ENCODE measurements around the gene GFPT1. TPM values are rescaled to one million over a fixed set of nuclear protein-coding genes. Genes with fewer than 3 reads are reported as not detected.
"Not testable (repeated sequence)": the region's sequence is repeated elsewhere in the genome, so short reads cannot be mapped to it uniquely, and the experiment has no call there.

The GFPT1 gene
- polyA plus RNA-seq, 4 donors, result 31.8 to 38.1 (median 34.7) TPM

DNA sequence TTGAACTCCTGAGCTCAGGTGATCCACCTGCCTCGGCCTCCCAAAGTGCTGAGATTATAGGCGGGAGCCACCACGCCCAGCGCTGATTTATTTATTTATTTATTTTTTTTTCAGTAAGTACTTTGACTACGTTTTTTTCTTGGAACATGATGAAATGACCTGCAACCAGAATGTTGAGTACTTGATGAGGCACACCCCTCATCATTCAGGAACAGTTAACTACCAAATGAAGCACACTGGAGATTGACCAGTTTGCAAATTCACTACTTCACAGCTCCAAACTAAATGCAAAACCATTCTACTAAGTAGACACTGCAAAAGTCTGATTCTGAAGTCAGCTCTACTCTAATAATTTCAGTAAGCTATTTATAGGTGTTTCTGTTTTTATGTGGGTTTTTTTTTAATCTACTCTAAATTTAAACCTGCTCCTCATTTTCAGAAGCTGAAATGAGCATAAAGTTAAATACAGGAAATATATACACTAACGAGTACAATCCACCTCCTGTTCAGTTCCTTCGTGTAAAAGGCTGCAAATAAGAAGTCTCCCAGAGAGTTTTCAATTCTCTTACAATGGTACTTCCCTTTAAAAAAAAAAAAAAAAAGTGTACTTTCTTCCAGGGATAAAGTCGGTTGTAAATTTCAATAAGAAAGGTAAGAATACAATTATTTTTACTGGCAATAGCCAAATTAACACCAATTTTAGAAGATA, 1.4 kb downstream of the GFPT1 start:
- no peak for DNase-seq (ENCODE audit: low read depth in 4 of 4, low spot score in 2 of 4)

DNA sequence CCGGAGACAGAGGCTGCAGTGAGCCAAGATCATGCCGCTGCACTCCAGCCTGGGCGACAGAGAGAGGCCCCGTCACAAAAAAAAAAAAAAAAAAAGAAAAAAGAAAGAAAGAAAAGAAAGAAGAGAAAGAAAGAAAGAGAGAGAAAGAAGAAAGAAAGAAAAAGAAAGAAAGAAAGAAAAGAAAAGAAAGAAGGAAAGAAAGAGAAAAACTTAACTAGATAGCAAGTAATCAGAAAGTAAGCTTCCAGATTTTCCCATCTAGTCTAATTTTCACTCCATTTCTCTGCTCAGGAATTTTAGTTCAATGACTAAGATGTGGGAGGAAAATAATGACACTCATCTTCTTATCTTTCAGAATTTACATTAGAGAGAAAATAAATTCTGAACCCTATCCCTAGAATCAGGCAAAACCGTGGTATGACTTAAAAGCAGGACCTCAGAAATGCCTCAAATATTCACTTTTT, 2.4 kb downstream of the GFPT1 start:
- no peak for DNase-seq (ENCODE audit: low read depth in 4 of 4, low spot score in 2 of 4)

DNA sequence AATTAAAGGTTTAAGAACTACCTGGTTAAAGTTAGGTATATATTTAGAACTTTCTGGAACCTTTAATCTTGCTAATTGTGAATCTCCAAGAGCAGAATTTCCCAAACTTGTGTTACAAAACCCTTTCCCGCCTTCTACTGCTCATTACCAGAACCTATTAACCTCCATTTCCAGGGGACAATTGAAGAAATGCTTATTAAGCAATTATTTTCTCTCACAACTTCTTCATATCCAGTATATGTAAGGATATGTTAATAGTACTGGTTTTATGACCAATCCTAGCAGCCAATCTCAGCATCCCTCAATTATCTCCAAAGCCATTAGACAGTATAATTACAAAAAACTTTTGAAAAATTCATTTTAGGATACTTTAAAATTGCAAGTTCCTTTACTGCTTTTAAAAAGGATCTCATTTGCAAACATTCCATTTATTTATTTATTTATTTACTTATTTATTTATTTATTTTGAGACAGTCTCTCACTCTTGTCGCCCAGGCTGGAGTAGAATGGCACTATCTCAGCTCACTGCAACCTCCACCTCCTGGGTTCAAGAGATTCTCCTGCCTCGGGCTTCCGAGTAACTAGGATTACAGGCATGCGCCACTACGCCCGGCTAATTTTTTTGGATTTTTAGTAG, 3.7 kb downstream of the GFPT1 start:
- no peak for DNase-seq (ENCODE audit: low read depth in 4 of 4, low spot score in 2 of 4)

DNA sequence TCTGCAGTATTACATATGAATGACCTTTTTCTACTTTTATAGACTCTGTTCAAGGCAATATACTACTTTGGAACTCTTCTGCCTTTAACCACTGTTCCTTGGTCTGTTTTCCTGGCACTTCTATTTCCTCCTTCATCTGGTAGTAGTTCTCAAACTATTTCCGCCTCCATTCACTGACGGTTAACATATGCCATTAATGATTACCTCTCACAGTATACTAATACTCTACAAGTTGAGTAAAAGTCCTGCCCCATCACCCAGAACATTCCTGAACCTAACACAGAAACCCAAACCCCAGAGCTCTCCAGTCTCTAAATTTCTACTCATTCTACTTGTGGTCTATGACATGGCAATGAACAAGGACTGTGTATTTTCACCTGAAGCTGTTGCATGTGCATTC, 4.5 kb downstream of the GFPT1 start:
- no peak for DNase-seq (ENCODE audit: low read depth in 4 of 4, low spot score in 2 of 4)

DNA sequence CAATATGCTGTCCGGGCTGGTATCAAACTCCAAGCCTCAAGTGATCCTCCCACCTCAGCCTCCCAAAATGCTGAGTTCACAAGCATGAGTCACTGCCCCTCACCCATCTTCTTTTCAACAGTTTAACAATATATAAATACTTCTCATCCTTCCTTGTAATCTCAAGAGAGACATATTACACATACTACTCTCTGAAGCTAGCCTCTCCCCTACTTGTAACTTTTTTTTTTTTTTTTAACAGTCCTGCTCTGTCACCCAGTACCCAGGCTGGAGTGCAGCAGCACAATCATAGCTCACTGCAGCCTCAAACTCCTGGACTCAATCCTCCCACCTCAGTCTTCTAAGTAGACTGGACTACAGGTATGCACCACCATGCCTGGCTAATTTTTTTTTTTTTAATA, 5.7 kb downstream of the GFPT1 start:
- no peak for DNase-seq (ENCODE audit: low read depth in 4 of 4, low spot score in 2 of 4)

DNA sequence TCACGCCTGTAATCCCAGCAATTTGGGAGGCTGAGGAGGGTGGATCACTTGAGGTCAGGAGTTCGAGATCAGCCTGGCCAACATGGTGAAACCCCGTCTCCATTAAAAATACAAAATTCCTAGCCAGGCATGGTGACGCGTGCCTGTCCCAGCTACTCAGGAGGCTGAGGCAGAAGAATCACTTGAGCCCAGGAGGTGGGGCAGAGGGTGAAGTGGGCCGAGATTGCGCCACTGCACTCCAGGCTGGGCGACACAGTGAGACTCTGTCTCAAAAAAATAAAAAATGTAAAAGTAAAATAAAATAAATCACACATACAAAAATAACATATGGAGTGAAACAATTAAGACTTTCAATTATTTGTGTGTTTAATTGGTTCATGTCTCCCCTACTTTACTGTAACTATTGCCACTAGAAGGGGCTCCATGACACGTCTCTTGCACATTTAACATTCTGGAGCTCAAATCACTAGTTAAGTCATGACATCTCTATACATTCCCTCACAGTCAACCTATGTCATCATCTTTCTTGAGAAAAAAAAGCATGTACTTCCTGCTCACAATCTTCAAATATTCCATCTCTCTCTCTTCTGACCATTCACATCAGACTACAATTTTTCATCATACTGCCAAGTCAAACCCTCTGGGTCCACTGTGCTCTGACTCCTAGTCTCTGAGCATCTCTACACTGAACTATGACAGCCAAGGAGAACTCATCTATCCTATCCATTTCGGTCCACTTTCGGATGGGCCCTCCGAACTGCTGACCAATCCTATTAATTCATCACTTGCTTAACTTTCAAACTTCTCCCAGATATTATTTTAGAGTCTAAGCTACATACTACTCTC, 6.7 kb downstream of the GFPT1 start:
- no peak for DNase-seq (ENCODE audit: low read depth in 4 of 4, low spot score in 2 of 4)

DNA sequence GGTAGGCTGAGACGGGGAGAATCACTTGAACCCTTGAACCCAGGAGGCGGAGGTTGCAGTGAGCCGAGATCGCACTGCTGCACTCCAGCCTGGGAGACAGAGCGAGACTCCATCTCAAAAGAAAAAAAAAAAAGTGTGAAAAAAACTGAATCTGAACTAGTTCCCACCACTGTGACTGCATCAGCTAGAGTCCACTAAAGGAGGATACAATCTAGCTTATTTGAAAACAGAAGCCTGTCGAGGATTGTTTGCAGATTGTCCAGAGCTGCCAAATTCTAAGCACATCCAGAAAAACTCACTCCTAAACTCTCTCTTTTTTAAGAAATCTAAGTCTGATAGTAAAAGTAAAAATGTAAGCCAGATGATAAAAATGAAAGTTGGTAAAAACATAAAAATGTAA, 10.6 kb downstream of the GFPT1 start:
- DNase-seq (ENCODE audit: low read depth in 4 of 4, low spot score in 2 of 4), result no peak

DNA sequence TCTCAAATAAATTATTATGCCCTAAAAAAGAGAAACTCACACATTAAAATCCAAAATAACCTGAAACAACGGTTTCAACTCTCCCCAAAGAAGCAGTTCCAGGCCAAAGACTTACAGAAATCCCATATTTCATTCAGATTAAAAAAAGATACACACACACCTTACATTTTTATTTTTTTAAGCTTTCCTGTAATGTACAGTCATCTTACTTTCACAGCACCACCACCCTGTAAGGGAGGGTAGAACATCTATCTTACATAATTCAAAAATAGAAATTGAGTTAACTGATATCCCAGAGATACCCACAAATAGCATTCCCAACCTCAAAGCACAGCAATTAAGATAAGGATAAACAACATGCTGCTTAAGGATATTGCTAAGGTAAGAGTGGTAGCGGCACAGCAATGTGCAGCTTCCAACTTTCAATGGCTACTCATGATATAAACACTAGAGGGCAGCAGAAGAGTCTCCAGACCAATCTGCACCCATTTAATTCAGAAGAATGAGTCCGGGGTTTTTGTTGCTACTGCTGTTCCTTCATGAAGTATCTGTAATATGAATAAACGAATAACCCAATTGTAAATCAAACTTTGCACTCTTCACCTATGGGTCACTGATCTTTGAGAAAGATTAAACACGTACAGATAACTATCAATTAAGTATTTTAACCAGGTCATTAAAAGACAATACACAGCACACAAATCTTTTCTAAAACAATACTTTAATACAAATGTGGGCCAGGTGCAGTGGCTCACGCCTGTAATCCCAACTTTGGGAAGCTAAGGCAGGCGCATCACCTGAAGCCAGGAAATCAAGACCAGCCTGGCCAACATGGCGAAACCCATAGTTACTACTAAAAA, 11.3 kb downstream of the GFPT1 start:
- DNase-seq (ENCODE audit: low read depth in 4 of 4, low spot score in 2 of 4), result no peak

DNA sequence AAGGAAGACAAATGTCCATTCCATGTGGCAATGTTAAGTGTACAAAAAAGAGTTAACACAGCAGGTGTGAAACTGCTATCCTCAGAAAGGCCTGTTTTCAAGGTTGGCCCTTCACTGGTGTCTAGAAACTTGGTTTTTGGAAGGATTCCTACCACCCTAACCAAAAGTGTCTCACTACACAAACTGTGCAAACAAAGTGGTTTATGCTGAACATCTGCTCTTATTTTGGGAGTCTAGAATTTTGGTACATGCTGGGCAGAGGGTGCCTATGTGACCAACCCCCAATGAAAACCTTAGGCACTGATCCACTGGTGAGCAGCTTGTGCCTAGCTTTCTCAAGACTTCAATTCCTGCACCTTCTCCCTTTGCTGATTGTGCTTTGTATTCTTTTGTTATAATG, 14.3 kb downstream of the GFPT1 start:
- DNase-seq (ENCODE audit: low read depth in 4 of 4, low spot score in 2 of 4), result no peak

DNA sequence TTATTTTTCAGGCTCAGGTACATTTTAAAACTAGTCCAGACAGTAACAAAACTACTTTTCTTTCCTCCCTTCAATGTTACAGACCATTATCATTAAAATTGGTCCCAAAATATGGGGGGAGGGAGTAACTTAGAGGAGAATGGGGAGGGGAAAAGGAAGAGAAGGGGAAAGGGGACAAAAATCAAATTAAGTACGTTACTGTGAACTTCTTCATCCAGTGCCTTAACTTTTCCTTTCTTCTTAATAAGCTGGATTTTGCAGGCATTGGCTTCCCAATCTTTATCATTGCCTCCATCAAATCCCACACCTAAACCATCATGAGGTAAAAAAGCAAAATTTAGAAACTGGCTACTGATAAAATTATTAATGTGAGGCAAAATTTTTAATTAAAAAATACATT, 17.2 kb downstream of the GFPT1 start:
- no peak for DNase-seq (ENCODE audit: low read depth in 4 of 4, low spot score in 2 of 4)

DNA sequence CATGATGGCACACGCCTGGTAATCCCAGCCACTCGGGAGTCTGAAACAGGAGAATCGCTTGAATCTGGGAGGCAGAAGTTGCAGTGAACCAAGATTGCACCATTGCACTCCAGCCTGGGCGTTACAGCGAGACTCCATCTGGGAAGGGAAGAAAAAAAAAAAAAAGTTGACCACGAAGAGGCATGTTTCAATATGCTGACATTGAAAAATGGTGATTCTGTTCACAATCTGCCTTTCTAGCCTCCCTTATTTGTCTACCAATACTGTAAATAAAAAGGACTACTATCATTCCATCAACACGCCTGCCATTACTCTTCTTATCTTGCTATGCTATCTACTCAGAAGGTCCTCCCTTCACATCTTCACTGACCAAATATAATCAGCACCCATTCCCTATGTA, 18.4 kb downstream of the GFPT1 start:
- DNase-seq (ENCODE audit: low read depth in 4 of 4, low spot score in 2 of 4), result no peak

DNA sequence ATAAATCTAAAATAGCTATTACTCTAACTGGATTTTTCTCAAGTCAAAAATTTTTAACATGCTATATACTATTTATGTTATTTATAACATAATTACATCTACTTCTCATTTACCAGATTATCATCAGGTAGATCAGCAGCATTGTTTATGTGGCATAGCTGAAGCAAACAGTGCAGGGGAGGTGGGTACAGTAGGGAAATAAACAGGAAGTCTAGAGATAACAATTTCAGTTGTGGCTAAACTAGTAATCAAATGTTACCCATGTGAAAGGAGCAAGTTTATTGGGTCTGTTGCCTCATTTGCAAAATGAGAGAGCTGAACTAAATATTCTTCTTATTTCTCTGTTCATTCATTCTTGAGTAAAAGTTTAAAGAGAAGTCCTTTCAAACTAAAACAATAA, 27.7 kb downstream of the GFPT1 start:
- no peak for DNase-seq (ENCODE audit: low read depth in 4 of 4, low spot score in 2 of 4)

DNA sequence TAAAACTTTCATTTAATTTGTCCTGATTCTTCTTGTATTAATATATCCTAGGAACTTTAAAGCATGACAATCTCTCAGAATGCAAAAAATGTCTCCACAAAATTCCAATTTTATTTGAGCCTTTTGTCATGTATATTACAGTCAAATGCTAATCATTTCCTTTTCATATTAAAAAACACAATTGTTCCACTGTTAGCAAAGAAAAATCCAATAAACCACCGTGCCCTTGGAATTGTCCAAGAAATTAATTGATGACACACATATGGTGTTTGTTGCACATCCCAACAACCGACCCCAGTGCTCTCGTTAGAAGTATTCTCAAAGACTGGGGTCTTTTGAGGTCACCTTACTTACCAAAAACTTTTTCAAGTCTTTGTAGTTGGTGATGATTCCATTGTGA, 28.1 kb downstream of the GFPT1 start:
- DNase-seq (ENCODE audit: low read depth in 4 of 4, low spot score in 2 of 4), result no peak

DNA sequence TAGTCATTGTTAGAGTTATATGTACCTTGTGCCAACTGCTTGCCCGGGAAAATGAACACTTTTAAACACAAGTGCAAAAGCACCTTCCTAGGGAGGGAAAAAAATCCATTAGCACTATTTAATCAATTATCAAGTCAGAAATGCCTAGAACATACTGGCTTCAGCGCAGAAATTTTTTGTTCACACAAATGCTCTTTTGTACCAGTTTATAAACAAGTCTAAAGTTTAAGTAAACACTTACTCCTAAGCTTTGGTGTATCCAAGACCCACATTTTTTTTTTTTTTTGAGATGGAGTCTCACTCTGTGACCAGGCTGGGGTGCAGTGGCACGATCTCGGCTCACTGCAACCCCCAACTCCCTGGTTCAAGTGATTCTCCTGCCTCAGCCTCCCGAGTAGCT, 30.6 kb downstream of the GFPT1 start:
- no peak for DNase-seq (ENCODE audit: low read depth in 4 of 4, low spot score in 2 of 4)

DNA sequence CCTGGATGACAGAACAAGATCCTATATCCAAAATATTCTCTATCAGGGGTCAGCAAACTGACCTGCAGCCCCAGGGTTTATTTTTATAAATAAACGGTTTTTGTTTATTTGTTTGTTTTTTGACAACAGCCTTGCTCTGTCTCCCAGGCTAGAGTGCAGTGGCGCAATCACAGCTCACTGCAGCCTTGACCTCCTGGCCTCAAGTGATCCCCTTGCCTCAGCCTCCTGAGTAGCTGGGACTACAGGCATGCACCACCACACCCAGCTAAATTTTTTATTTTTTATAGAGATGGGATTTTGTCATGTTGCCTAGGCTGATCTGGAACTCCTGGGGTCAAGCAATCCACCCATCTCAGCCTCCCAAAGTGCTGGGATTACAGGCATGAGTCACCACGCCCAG, 32.1 kb downstream of the GFPT1 start:
- DNase-seq (ENCODE audit: low read depth in 4 of 4, low spot score in 2 of 4), result not testable (repeated sequence)

DNA sequence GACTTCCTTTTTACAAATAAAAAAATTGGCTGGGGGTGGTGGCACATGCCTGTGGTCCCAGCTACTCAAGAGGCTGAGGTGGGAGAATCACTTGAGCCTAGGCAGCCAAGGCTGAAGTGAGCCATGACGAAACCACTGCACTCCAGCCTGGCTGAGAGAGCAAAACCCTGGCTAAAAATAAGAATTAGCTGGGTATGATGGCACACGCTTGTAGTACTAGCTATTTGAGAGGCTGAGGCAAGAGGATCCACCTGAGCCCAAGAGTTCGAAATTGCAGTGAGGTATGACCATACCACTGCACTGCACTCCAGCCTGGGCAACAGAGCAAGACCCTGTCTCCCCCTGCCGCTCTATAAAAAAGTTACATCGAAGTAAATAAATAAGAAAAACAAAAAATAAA, 33.7 kb downstream of the GFPT1 start:
- DNase-seq (ENCODE audit: low read depth in 4 of 4, low spot score in 2 of 4), result no peak

DNA sequence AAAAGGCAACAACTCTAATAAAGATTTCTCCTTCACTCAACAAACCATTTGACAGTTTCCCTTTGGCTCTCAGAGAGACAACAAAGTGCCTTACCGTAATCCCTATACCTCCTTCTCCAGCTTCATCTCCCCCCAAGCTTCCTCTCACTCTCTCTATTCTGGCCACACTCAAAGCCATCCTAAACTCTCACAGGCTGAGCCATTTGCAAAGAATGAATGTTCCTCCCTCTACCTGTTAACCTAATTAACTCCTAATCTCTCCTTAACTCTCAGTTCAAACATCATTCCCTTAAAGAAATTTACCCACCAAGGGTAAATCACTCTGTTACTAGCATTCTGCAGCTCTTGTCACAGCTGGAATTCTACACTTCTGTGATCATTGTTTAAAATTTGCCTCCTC, 38.2 kb downstream of the GFPT1 start:
- DNase-seq (ENCODE audit: low read depth in 4 of 4, low spot score in 2 of 4), result no peak

DNA sequence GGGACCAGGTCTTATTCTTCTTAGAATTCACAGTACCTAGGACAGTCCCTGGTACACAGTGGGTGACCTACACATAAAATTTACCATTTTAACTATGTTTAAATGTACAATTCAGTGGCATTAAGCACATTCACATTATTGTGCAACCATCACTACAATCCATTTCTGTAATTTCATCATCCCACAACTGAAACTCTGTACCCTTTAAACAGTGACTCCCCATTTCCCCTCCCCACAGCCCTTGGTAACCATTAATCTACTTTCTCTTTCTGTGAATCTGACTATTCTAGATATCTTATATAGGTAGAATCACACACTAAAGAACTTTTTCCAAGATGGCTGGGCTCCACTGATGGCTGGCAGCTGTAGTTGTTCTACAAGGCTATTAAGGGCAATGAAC, 41.6 kb downstream of the GFPT1 start:
- DNase-seq (ENCODE audit: low read depth in 4 of 4, low spot score in 2 of 4), result no peak

DNA sequence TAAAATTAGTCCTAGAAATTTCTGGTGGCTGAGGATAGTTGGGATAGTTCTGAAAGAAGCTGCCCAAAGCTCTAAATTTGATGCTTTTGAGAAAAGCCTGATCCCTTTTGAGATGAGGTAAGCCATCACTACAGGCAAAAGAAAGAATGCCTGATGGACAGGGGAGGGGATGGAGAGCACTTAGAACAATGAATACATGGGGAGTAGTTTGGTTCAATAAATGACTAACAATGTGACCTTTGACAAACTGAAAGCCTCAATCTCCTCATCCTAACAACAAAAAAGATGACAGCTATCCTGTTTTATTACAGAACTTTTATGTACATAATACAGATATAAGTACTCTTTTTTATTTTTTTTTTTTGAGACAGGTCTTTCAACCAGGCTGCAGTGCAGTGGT, 42.7 kb downstream of the GFPT1 start:
- DNase-seq (ENCODE audit: low read depth in 4 of 4, low spot score in 2 of 4), result no peak

DNA sequence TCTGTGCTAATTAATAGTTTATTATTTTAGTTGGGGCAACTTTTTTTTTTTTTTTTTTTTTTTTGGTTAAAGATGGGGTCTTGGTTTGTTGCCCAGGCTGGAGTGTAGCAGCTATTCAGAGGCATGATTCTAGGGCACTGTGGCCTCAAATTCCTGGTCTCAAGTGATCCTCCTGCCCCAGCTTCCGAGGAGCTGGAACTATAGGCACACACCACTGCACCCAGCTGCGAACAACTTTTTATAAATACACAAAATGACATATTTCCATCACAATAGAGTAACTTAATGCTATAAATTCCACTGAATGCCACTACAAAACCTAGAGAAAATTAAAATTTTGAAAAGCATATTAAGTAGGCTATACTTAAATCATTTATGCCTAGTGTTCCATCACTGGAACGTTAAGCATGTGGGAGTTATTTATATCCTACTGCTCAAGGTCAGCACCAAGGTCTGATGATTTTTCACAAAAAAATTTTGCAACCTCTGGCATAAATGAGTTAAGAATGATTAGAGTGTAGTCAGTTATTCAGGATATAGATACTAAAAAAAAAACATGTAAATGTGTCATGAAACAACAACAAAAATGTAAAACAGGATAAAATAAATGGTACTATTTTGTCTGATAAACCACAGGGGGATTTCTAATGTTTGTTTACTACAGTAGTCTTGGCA, 46.8 kb downstream of the GFPT1 start:
- no peak for DNase-seq (ENCODE audit: low read depth in 4 of 4, low spot score in 2 of 4)

All from left renal cortex interstitium (tissue), 4 donors.